B cell (primary cell): Measurements from ENCODE around the gene C9orf78. TPM values are rescaled to one million over a fixed set of nuclear protein-coding genes. Genes with fewer than 3 reads are reported as not detected.

Experiments
- ATAC-seq: fragments of 200-7000 bp; cut with Tn5 transposase; one replicate; pipeline ENCODE4 v1.10.0; 2021; ENCODE audit warnings: low read depth, mild to moderate bottlenecking, moderate number of reproducible peaks, moderate library complexity
- CTCF ChIA-PET: fragments of 350-600 bp; sonication (Branson Sonifier 250); formaldehyde crosslinking; loops from one replicate; lab custom pipeline; 2021; ENCODE audit warnings: antibody characterized with exemption, inconsistent platforms; lab: Charles Lee
- POLR2A ChIA-PET: fragments of 350-600 bp; sonication (Branson Sonifier 250); formaldehyde crosslinking; loops from one replicate; lab custom pipeline; 2021; ENCODE audit warnings: antibody characterized with exemption; lab: Charles Lee
- DNase-seq: peaks from one replicate; pipeline ENCODE4 v3.0.0; 2013
- H2AFZ ChIP-seq: 2 replicates; pipeline ENCODE4 v1.6.1; 2012; ENCODE audit warnings: mild to moderate bottlenecking, low read depth, low read length; ENCODE audit not compliant: insufficient read depth, poor library complexity, severe bottlenecking
- H3K27ac ChIP-seq, 2 donors: 1 replicate in 1 of 2; 2 replicates in 1 of 2; pipeline ENCODE4 v1.5.1; 2012 to 2013; ENCODE audit warnings: low read length in 2 of 2, mild to moderate bottlenecking in 2 of 2, moderate library complexity in 1 of 2
- H3K27me3 ChIP-seq, 4 experiments: fragments of 200-600 bp in 1 of 4; sonication (generic) in 1 of 4; replicated peaks in 1 of 4; 1 replicate in 2 of 4; 2 replicates in 2 of 4; pipeline versions ENCODE4 v1.6.1 to v1.7.0; 2013 to 2016; ENCODE audit warnings: low read length in 3 of 4, mild to moderate bottlenecking in 2 of 4, mixed read lengths in 1 of 4, moderate library complexity in 1 of 4; ENCODE audit not compliant: insufficient read depth in 4 of 4, control insufficient read depth in 3 of 4; ENCODE audit errors: control extremely low read depth in 1 of 4
- H3K36me3 ChIP-seq, 2 experiments: replicated peaks in 1 of 2; 1 replicate in 1 of 2; 2 replicates in 1 of 2; pipeline versions ENCODE4 v1.6.1 to v1.7.1; 2013; ENCODE audit warnings: low read length in 1 of 2; ENCODE audit not compliant: insufficient read depth in 2 of 2, control insufficient read depth in 1 of 2; ENCODE audit errors: control extremely low read depth in 1 of 2, extremely low read depth in 1 of 2
- H3K4me1 ChIP-seq, 2 donors: fragments of 200-600 bp in 1 of 2; sonication (generic) in 1 of 2; 1 replicate in 1 of 2; 2 replicates in 1 of 2; pipeline versions ENCODE4 v1.5.1 to v1.6.1; 2013 to 2017; ENCODE audit warnings: low read length in 2 of 2; ENCODE audit not compliant: control insufficient read depth in 2 of 2, insufficient read depth in 2 of 2
- H3K4me2 ChIP-seq: replicated peaks from 2 replicates; pipeline ENCODE3; 2012; ENCODE audit warnings: mild to moderate bottlenecking, low read depth, low read length; ENCODE audit not compliant: poor library complexity, severe bottlenecking
- H3K4me3 ChIP-seq, 5 experiments: fragments of 200-600 bp in 1 of 5; sonication (generic) in 1 of 5; 1 replicate in 3 of 5; 2 replicates in 2 of 5; pipeline versions ENCODE4 v1.5.1 to v1.7.0; 2011 to 2016; ENCODE audit warnings: low read length in 4 of 5, mild to moderate bottlenecking in 4 of 5, low read depth in 2 of 5, control low read depth in 1 of 5, moderate library complexity in 1 of 5; ENCODE audit not compliant: insufficient read depth in 1 of 5; ENCODE audit errors: control extremely low read depth in 1 of 5, extremely low read depth in 1 of 5
- H3K79me2 ChIP-seq: fragments of 200-600 bp; sonication (generic); one replicate; pipeline ENCODE4 v1.6.0; 2016; ENCODE audit warnings: low read length; ENCODE audit not compliant: control insufficient read depth, insufficient read depth
- H3K9ac ChIP-seq: fragments of 200-600 bp; sonication (generic); 2 replicates; pipeline ENCODE4 v1.6.1; 2017; ENCODE audit warnings: mild to moderate bottlenecking, low read length, moderate library complexity
- H3K9me3 ChIP-seq, 3 donors: one replicate each; pipeline versions ENCODE4 v1.6.1 to v1.7.1; 2013; ENCODE audit warnings: low read length in 2 of 3; ENCODE audit not compliant: control insufficient read depth in 2 of 3, insufficient read depth in 1 of 3; ENCODE audit errors: control extremely low read depth in 1 of 3
- H4K20me1 ChIP-seq: 2 replicates; pipeline ENCODE4 v1.6.0; 2012; ENCODE audit warnings: mild to moderate bottlenecking, low read length; ENCODE audit not compliant: insufficient read depth, control insufficient read depth, poor library complexity, severe bottlenecking
- H3K27ac Mint-ChIP-seq: one replicate; pipeline ENCODE4 v1.8.0; 2021; ENCODE audit warnings: mixed read lengths
- H3K27me3 Mint-ChIP-seq: one replicate; pipeline ENCODE4 v1.8.0; 2021; ENCODE audit warnings: mixed read lengths
- H3K4me1 Mint-ChIP-seq: one replicate; pipeline ENCODE4 v1.8.0; 2021; ENCODE audit warnings: mixed read lengths
- H3K4me3 Mint-ChIP-seq: one replicate; pipeline ENCODE4 v1.8.0; 2021; ENCODE audit warnings: mixed read lengths
- H3K9me3 Mint-ChIP-seq: one replicate; pipeline ENCODE4 v1.8.0; 2022; ENCODE audit warnings: mixed read lengths; ENCODE audit not compliant: insufficient read depth
- EZH2 ChIP-seq: IDR thresholded peaks from 2 replicates; pipeline ENCODE4 v1.6.1; 2012; ENCODE audit warnings: borderline replicate concordance, low read depth, mild to moderate bottlenecking, moderate library complexity, low read length; ENCODE audit not compliant: insufficient read depth, poor library complexity, severe bottlenecking
- WGBS: methylation state at CpG from one replicate; pipeline ENCODE4 v1.1.5; 2013; ENCODE audit warnings: missing lambda C conversion rate; ENCODE audit not compliant: insufficient coverage; 5-methylcytosine and 5-hydroxymethylcytosine counted together
- intact Hi-C: fragments of 100-400 bp; cut with micrococcal nuclease; formaldehyde crosslinking; loops from one replicate; pipeline ENCODE4 v1.10.0; 2022
- polyA plus RNA-seq: library from polyadenylated mRNA; depleted of rRNA; stranded (reverse); fragments of >200 nt; gene quantifications from 2 replicates; pipeline ENCODE4 v1.2.3, GENCODE V29; 2012
- total RNA-seq, 2 donors: library from RNA; stranded (reverse); fragments of 120-200 nt in 1 of 2; gene quantifications; 1 replicate in 1 of 2; 2 replicates in 1 of 2; pipeline versions ENCODE4 v1.2.3 to v1.2.4, GENCODE V29; 2013 to 2022
- TF ChIP-seq, protein P1 (sequence below): fragments of 200-600 bp; IDR thresholded peaks from one replicate; pipeline ENCODE4 v1.8.0; 2022; ENCODE audit warnings: antibody characterized with exemption, mild to moderate bottlenecking

The C9orf78 gene
- total and polyA plus RNA-seq, 2 donors (not counting 1 experiment from before 2014, with no cell fraction given): 42.8 to 43.6 TPM

- ChIA-PET CTCF (no interaction called here), POLR2A (no interaction called here)
- Histone ChIP-seq H3K4me1 (no peaks in the 10 kb centered on the region), H3K4me3 (no peak overlapping the region), H3K4me2 (no peak overlapping the region), H3K79me2 (peaks cover 37% of the 10 kb centered on the region), H3K27me3 (no peaks in the 10 kb centered on the region), H3K36me3 (peaks cover 0 to 61% of the 10 kb centered on the region in 2 experiments), H3K9ac (no peak overlapping the region), H3K9me3 (no peaks in the 10 kb centered on the region), H4K20me1 (peaks cover 8% of the 10 kb centered on the region), H2AFZ (no peak overlapping the region), H3K27ac (no peak overlapping the region)
- intact Hi-C loops: no loop called here
- WGBS: 92% methylated on average over 4 of the region's 9 CpGs
- no peak for DNase-seq
- Mint-ChIP-seq H3K9me3 (no peaks in the 10 kb centered on the region), H3K27ac (no peak overlapping the region), H3K4me3 (no peak overlapping the region), H3K4me1 (peaks cover 8% of the 10 kb centered on the region), H3K27me3 (no peaks in the 10 kb centered on the region)
- no peak for TF ChIP-seq EZH2
- TF ChIP-seq, protein P1, sequence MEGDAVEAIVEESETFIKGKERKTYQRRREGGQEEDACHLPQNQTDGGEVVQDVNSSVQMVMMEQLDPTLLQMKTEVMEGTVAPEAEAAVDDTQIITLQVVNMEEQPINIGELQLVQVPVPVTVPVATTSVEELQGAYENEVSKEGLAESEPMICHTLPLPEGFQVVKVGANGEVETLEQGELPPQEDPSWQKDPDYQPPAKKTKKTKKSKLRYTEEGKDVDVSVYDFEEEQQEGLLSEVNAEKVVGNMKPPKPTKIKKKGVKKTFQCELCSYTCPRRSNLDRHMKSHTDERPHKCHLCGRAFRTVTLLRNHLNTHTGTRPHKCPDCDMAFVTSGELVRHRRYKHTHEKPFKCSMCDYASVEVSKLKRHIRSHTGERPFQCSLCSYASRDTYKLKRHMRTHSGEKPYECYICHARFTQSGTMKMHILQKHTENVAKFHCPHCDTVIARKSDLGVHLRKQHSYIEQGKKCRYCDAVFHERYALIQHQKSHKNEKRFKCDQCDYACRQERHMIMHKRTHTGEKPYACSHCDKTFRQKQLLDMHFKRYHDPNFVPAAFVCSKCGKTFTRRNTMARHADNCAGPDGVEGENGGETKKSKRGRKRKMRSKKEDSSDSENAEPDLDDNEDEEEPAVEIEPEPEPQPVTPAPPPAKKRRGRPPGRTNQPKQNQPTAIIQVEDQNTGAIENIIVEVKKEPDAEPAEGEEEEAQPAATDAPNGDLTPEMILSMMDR: no peak
- ATAC-seq: no peak
Observed at GRCh38 chr9:129813661-129814060, 21.4 kb downstream of the C9orf78 start.

DNA sequence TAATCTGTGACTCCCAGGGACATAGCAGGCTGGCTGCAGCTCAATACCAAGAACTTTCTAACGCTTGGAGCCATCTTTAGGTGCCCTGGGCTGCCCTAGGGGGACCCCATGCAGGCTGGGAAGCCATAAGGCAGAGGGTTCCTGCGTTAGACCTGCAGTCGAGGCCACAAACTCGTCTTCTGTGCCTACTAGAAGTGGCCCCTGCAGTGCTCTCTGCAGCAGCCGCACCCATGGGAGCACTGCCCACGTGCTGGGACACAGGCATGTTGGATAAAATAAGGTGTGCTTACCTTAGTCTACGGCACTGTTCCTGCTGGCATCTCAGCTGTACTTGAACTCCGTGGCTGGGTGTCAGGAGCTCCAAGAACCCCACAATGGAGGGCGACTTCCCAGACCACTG is 22.7 kb downstream of the C9orf78 start:
- Histone ChIP-seq H3K9me3 (no peaks in the 10 kb centered on the region), H3K36me3 (peaks cover 0 to 59% of the 10 kb centered on the region in 2 experiments), H3K4me2 (no peak overlapping the region), H3K4me1 (no peaks in the 10 kb centered on the region), H3K79me2 (peaks cover 31% of the 10 kb centered on the region), H3K27ac (no peak overlapping the region), H2AFZ (no peak overlapping the region), H3K27me3 (no peaks in the 10 kb centered on the region), H4K20me1 (peaks cover 7% of the 10 kb centered on the region), H3K4me3 (no peak overlapping the region), H3K9ac (no peak overlapping the region)
- 92% methylated on average over 9 of the region's 9 CpGs for WGBS
- Mint-ChIP-seq H3K4me1 (peaks cover 8% of the 10 kb centered on the region), H3K27me3 (no peaks in the 10 kb centered on the region), H3K4me3 (no peak overlapping the region), H3K9me3 (no peaks in the 10 kb centered on the region), H3K27ac (no peak overlapping the region)
- TF ChIP-seq, protein P1: no peak
- no peak for TF ChIP-seq EZH2
- ATAC-seq: no peak
- CTCF ChIA-PET: no interaction called here
- intact Hi-C loops: no loop called here
- no peak for DNase-seq
- POLR2A ChIA-PET: no interaction called here
